Activated CD4-positive, alpha-beta T cell treated with anti-CD3 and anti-CD28 coated beads for 4 hours (primary cell): ENCODE measurements around the gene ZNF562.
A peak's percentile ranks its signal among the peaks of the same experiment; 100 is the strongest.

ENCODE experiments used
- DNase-seq, 2 donors: peaks; one replicate each; pipeline ENCODE4 v3.0.0-alpha.2; 2020

The ZNF562 gene

DNA sequence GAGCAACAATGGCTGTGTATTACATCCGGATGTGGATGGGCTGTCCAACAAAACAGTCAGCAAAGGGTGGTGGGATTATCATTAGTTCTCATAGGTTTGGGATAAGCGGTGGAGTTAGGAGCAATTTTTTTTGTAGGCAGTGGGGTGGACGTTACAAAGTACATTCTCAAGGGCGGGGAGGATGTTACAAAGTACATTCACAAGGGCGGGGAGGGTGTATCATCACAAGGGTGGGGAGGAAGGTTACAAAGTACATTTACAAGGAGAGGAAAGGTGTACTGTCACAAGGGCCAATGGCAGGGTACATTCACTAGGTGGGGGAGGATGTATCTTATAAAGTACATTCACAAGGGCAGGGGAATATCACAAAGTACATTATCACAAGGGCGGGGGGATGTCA, 33.1 kb downstream of the ZNF562 start:
- DNase-seq: no peak

DNA sequence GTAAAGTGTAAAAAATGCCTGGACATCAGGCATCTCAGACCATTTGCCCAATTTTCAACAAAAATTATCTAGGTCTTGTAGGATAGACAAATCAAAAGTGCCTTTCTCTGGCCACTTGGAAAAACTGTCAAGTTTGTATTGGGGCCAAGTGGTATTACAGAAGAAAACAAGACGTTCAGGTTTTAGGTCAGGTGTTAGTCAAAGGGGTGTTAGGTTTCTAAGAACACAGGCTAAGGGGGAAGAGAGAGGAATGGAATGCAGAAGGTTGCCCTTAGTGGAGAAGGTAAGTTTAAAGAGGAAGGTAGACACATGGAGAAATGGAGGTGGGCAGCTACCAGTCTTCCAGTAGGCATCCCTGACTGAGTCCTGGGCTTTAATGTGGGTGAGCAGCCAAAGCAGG, 33.9 kb downstream of the ZNF562 start:
- DNase-seq: no peak

DNA sequence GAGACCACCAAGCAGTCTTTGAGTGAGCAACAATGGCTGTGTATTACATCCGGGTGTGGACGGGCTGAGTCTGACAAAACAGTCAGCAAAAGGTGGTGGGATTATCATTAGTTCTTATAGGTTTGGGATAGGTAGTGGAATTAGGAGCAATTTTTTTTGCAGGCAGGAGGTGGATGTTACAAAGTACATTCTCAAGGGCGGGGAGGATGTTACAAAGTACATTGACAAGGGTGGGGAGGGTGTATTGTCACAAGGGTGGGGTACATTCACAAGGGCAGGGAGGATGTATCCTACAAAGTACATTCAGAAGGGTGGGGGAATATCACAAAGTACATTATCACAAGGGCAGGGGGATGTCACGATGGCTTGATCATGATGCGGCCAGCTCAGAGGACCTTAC, 38.9 kb downstream of the ZNF562 start:
- no peak for DNase-seq

DNA sequence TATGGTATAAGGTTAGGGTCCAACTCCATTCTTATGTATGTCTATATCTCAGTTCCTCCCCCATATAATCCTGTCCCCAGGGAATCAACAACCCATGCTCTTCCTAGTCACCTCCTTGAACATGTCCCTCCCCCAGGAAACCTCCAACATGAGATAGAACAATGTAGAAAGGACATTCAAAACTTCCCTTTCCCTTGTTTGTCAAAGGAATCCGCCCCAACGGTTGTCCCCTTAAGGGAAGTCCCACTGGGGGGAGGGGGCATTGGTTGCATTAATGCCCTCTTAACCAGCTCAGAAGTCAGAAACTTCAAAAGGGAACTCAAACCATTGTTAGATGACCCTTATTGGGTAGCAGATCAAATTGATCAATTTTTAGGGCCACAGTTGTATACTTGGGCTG, 47.0 kb downstream of the ZNF562 start:
- DNase-seq: no peak

DNA sequence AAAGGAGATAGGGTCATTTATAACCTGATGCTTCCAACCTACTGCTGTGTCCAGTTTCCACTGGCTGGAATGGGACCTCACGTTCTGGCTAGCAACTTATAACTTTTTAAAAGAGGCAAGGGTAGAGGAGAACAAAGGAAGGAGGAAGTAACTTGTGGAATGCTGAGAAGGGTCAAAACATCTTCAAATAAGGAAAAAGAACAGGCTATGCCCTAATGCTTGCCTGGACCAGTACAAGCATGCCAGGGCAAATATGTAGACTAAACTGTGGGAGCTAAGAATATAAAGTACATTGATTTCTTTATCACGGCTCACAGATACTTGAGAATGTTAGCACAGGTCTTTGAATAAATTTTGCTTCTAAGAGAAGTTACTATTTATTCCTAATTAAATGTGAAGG, 52.4 kb downstream of the ZNF562 start:
- no peak for DNase-seq

DNA sequence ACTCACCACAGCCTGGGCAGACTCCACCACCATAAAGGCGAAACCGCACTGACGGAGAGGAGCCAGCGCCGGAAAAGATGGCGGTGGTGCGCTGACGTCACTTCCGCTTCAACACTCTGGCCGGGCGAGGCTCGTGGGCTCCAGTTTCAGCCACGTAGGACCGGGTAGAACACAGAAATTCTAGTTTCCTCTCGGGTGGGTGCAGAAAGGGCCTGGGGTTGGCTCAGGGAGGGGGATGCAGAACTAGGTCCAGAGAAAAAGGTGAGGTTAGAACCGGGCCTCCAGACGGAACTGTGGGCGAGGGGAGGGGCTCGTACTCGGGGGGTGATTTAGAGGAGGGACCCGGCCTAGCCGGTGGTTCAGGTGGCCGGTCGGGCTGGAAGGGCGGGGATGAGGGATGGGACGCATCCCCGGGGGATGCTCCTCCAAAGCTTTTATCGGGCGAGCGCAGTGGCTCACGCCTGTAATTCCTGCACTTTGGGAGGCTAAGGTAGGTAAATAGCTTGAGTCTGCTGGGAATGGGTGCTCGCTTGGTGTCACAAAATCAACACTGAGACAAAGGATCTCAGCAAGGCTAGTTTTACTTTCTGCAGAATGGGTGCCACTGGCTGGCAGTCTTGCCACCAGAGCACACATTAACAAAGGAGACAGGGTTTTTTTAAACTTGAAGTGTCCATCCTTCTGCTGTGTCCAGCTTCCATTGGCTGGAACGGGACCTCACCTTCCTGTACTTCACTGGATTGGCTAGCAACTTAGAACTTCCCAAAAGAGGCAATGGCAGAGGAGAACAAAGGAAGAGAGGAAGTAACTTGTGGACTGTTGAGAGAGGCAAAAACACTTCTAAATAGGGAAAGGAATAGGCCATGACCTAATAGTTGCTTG, 53.5 kb downstream of the ZNF562 start, which contains the start of gene ZNF561:
TSS of gene ZNF561 (minus strand) at position 77 of the 882 bp plus-strand sequence. CDS start 1,776 bp downstream, outside the sequence.
- peak; percentile 85 to 87 for DNase-seq

DNA sequence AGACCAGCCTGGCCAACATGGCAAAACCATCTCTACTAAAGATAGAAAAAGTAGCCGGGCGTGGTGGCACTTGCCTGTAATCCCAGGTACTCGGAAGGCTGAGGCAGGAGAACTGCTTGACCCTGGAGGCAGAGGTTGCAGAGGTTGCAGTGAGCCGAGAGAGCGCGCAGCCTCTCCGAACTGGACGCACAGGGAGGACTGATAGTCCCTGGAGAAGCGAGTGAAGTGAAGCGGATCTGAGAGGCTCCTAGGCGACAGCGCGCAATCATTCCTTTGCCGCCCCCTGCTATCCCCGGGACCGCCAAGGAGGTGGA, 54.1 kb downstream of the ZNF562 start:
- no peak for DNase-seq

DNA sequence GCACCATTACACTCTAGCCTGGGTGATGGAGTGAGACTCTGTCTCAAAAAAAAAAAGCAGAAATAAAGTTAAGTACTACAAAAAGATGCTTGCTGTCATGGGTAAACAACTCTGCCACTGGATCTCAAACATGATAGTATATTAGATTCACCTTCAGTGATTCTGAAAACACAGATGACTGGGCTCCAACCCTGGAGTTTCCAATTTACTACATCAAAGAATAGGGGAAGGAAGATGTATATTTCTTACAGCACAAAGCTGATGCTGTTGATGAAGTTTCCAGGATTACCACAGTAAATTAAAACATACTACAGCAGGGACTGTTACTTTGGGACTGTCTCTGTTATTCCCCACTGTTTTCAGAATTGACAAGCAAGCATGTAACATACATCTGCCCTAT, 59.1 kb downstream of the ZNF562 start:
- DNase-seq: no peak

DNA sequence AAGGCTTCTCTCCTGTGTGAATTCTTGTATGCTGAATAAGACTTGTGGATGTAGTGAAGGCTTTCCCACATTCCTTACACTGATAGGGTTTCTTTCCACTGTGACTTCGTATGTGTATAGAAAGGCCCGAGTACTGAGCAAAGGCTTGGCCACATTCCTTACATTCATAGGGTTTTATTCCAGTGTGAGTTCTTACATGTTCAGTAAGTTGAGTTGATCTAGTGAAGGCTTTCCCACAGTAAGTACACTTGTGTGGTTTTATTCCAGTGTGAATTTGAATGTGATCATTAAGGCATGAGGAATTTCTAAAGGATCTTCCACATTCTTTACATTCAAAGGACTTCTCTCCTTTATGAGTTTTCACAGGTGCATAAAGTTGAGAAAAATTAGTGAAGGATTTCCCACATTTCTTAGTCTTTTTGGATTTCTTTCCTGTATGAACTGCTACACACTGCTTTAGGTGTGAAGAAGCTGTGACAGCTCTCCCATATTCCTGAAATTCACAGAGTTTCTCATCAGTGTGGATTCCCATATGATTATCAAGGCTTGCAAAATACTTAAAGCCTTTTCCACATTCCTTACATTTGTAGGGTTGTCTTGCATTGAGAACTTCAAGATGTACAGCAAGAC, 64.3 kb downstream of the ZNF562 start:
- no peak for DNase-seq

DNA sequence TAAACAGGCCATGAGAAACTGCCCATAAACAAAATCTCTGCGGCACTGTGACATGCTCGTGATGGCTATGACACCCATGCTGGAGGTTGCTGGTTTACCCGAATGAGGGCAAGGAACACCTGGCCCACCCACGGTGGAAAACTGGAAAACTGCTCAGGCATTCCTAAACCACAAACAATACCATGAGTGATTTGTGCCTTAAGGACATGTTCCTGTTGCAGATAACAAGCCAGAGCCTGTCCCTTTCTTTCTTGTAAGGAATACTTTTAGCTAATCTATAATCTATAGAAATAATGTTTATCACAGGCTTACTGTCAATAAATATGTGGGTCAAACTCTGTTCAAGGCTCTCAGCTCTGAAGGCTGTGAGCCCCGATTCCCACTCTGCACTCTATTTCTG, 66.0 kb downstream of the ZNF562 start:
- no peak for DNase-seq

DNA sequence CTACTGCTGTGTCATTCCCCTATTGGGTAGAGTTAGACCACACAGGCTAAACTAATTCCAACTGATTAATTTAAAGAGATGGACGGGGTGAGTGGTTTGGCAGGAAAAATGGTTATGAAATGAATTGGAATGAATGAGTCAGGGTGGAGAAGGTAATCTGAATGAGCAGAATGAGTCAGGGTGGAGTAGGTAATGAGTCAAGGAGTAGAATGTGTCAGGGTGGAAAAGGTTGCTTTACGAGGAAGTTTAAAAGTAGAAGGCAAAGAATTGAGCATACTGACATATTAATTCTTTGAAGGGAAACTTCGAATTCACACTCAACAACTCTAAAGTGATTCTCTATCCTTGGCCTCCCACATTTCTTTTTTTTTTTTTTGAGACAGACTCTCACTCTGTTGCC, 77.9 kb downstream of the ZNF562 start:
- no peak for DNase-seq
